Fibroblast of the aortic adventitia (primary cell): ENCODE data around the gene DSC1. TPM values are rescaled to one million over a fixed set of nuclear protein-coding genes. Genes with fewer than 3 reads are reported as not detected.
"Not testable (repeated sequence)": the region's sequence is repeated elsewhere in the genome, so short reads cannot be mapped to it uniquely, and the experiment has no call there.

Experiments
- DNase-seq: peaks from one replicate; pipeline ENCODE4 v3.0.0-alpha.2; 2010; ENCODE audit warnings: low read depth
- H3K4me3 ChIP-seq: 2 replicates; pipeline ENCODE4 v1.5.1; 2011; ENCODE audit warnings: low read depth, mild to moderate bottlenecking, control low read depth, low read length, moderate library complexity
- total RNA-seq: library from RNA; depleted of rRNA; stranded (reverse); fragments of >200 nt; gene quantifications from 2 replicates; pipeline ENCODE4 v1.2.3, GENCODE V29; 2012; ENCODE audit warnings: low replicate concordance
- TF ChIP-seq, protein P1 (sequence below): IDR thresholded peaks from 2 replicates; pipeline ENCODE4 v1.5.1; 2011; ENCODE audit warnings: mild to moderate bottlenecking, low read length, control low read depth, inconsistent platforms; ENCODE audit not compliant: insufficient read depth

DSC1 gene
- total RNA-seq, 1 donor = not detected

DNA sequence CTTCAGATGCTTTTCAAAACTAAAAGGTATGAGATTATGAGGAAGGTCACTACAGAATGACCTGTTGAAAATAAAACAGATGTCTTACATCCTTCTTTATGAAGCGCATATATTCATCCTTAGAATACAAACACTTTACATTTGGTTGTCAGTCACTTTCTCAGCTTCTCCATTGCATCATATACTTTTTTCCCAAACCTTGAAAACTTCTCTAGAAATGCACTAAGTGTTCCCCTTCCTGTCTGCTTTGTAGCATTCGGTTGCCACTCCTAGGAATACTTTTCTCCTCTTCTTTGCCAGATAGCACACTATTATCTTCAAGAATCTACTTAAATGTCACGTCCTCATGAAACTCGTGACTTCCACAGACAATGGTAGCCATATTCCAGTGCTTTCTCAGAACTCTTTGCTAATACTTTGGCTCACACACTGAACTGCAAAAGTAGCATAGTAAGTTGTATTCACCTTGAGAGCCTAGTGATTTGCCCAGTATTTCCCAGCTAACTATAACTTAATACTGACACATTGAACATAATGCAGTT lies 27.6 kb downstream of the DSC1 start:
- no peak for DNase-seq
- no peak overlapping the region for H3K4me3 ChIP-seq
- TF ChIP-seq, protein P1, sequence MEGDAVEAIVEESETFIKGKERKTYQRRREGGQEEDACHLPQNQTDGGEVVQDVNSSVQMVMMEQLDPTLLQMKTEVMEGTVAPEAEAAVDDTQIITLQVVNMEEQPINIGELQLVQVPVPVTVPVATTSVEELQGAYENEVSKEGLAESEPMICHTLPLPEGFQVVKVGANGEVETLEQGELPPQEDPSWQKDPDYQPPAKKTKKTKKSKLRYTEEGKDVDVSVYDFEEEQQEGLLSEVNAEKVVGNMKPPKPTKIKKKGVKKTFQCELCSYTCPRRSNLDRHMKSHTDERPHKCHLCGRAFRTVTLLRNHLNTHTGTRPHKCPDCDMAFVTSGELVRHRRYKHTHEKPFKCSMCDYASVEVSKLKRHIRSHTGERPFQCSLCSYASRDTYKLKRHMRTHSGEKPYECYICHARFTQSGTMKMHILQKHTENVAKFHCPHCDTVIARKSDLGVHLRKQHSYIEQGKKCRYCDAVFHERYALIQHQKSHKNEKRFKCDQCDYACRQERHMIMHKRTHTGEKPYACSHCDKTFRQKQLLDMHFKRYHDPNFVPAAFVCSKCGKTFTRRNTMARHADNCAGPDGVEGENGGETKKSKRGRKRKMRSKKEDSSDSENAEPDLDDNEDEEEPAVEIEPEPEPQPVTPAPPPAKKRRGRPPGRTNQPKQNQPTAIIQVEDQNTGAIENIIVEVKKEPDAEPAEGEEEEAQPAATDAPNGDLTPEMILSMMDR = no peak

GRCh38 chr18:31129398-31130115 lies 33.1 kb downstream of the DSC1 start:
- no peak for DNase-seq
- no peak overlapping the region for H3K4me3 ChIP-seq
- TF ChIP-seq, protein P1 = no peak

DNA sequence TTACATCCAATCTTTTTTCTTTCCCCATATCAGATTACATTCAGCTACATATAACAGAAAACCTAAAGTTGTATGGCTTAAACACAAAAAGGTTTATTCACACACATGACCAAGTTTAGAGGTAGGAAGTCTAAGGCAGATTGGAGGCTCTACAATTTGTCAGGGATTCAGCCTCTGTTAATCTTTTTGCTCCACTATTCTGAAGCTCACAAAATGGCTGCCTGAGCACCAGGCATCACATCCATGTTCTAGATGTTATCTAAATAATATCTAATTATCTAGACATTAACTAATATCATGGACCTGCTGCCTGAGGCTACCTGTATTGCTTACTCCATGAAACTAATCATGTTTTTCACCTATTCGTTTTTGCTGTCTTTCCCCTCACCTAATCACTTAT lies 36.8 kb downstream of the DSC1 start:
- DNase-seq = no peak
- H3K4me3 ChIP-seq = no peak overlapping the region
- TF ChIP-seq, protein P1 = no peak

DNA sequence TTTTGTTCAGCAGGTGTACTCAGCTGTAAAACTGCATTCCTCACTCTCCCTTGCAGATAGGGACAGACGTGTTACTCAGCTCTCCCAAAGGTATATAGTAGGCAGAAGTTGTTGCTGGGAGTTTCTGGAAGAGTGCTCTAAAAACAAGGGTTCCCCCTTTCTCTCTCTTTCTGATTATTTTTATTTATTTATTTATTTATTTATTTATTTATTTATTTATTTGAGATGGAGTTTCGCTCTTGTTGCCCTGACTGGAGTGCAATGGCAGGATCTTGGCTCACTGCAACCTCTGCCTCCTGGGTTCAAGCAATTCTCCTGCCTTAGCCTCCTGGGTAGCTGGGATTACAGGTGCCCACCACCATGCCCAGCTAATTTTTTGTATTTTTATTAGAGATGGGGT lies 39.5 kb downstream of the DSC1 start:
- H3K4me3 ChIP-seq, DNase-seq: not testable (repeated sequence)

GRCh38 chr18:31120594-31120993 lies 42.1 kb downstream of the DSC1 start:
- TF ChIP-seq, protein P1 = no peak
- H3K4me3 ChIP-seq = no peak overlapping the region
- DNase-seq = no peak

- H3K4me3 ChIP-seq = no peak overlapping the region
- TF ChIP-seq, protein P1 = no peak
- no peak for DNase-seq
Measured at GRCh38 chr18:31116853-31117595, 45.6 kb downstream of the DSC1 start.

DNA sequence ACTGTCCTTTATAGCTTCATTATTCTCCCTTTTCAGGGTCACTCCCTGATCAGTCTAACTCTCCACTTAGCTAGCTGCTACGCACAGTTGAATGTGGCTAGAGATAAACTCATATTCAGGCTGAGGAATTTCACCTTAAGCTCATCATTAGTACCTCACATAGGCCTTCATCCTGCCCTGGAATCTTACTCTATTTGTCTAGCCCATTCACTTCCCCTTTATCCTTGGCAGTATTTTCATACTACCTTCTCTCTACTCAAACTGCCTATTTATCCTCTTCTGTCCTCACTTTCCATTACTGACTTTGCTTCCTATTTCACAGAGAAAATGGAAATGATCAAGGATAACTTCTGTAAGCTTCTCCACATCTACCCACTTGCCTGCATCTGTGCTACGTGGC lies 49.9 kb downstream of the DSC1 start:
- no peak for DNase-seq
- H3K4me3 ChIP-seq = no peak overlapping the region
- TF ChIP-seq, protein P1 = no peak
